Epithelial cell of esophagus (primary cell): ENCODE results near the gene OVAAL.
"Not testable (repeated sequence)": the region's sequence is repeated elsewhere in the genome, so short reads cannot be mapped to it uniquely, and the experiment has no call there.

Experiments
- DNase-seq: peaks from one replicate; pipeline ENCODE4 v3.0.0; 2010; ENCODE audit warnings: low read depth
- H3K4me3 ChIP-seq: 2 replicates; pipeline ENCODE4 v1.5.1; 2011; ENCODE audit warnings: mild to moderate bottlenecking, low read length, control low read depth
- TF ChIP-seq, protein P1 (sequence below): IDR thresholded peaks from 2 replicates; pipeline ENCODE4 v1.5.1; 2011; ENCODE audit warnings: low read depth, mild to moderate bottlenecking, low read length, control low read depth, inconsistent platforms; ENCODE audit not compliant: insufficient read depth; ENCODE audit errors: missing control alignments

The OVAAL gene

DNA sequence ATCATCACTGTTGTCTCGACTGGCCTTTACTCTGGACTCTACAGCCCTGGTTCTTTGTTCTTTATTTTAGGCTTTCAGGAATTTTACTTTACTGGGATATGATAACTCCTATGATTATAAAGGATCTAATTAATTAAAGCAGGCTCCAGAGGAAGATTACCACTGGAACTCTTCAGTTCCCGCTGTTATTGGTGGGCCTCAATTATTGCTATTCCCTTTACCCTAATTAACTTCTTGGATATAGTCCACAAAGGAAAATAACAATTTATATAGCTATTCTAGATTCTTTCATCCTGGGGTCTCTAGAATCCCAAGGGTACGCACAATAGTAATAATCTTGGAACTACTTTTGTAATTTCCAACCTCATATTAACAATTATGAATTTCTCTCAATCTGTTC, 8.5 kb upstream of the OVAAL start:
- TF ChIP-seq, protein P1, sequence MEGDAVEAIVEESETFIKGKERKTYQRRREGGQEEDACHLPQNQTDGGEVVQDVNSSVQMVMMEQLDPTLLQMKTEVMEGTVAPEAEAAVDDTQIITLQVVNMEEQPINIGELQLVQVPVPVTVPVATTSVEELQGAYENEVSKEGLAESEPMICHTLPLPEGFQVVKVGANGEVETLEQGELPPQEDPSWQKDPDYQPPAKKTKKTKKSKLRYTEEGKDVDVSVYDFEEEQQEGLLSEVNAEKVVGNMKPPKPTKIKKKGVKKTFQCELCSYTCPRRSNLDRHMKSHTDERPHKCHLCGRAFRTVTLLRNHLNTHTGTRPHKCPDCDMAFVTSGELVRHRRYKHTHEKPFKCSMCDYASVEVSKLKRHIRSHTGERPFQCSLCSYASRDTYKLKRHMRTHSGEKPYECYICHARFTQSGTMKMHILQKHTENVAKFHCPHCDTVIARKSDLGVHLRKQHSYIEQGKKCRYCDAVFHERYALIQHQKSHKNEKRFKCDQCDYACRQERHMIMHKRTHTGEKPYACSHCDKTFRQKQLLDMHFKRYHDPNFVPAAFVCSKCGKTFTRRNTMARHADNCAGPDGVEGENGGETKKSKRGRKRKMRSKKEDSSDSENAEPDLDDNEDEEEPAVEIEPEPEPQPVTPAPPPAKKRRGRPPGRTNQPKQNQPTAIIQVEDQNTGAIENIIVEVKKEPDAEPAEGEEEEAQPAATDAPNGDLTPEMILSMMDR = no peak
- no peak overlapping the region for H3K4me3 ChIP-seq
- no peak for DNase-seq

DNA sequence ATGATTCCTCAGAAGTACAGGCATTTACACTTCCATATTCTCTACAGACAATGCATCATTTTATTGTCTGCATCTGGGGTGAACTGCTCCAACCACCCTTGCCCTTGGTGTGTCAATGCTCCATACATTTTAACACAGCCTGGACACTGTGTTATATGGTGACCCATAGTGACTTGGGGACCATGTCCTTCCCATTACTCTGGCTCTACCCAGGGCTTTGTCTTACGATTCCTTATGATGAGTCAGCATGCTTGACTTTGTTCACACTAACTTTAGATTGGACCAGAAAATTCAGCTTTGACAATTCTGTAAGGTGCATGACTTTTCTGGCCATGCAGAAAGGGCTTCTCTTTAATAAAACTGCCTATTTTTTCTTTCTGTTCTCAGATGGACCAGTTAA, 6.8 kb upstream of the OVAAL start:
- no peak for DNase-seq
- H3K4me3 ChIP-seq = no peak overlapping the region
- TF ChIP-seq, protein P1 = no peak

DNA sequence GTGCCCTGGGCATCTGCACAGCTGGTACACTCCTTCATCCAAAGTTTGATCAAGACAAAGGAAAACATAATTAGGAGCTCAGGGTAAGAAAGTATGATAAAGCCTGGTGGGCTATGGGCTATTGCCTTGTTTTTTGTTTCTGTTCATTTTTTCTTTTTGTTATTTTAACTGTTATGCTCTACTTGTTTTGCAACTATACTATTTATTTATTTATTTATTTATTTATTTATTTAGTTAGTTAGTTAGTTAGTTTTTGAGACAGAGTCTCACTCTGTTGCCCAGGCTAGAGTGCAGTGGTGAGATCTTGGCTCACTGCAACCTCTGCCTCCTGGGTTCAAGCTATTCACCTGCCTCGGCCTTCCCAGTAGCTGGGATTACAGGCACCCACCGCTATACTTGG, 5.7 kb upstream of the OVAAL start:
- not testable (repeated sequence) for DNase-seq, H3K4me3 ChIP-seq

DNA sequence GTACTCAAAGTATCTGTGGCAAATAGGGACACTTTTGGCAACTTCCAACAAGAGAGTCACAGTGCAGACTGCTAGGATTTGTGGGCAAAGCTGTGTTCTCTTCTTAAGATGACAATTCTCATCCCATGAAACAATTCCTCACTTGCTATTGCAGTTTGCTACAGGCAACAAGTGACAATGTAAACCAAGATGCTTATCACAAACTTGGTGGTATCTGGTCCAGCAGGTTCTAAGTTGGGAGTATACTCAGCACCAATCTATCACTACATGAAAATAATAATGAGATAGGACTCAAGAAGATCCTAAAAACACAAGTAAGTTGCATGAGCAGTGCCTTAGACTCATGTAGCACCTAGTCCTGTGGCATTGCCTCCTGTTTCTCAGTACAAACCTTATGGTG, 3.4 kb upstream of the OVAAL start:
- TF ChIP-seq, protein P1 = no peak
- H3K4me3 ChIP-seq = no peak overlapping the region
- DNase-seq = no peak

DNA sequence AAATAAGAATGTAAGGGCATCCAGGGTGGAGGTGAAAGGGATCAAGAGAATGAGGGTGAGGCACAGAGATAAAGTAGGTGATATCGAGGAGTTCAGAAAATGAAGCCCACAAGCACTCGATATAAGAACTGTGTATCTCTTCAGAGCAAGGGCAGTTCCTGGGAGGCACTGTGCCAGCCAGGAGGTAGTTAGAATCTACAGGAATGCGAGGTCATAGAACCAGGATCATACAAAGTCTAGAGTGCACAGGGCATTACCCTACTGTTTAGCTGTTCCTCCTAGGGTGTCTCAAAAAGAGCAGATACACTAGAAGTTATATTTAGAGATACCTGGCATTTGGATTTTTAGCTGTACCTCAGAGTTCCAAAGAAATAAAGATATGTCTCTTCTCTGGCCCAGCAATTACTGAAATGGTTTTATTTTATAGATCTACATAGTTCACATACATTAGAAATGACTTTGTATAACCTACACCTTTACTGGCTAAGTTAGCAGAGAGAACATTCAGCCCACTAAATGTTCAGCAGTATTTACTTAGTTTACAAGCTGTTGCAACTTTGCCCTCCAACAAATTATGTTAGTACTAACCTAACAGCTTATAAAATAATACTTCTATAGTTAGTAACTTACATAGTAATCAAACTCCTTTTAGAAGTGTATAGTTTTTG, 1.6 kb downstream of the OVAAL start:
- no peak overlapping the region for H3K4me3 ChIP-seq
- TF ChIP-seq, protein P1 = no peak
- DNase-seq = no peak

DNA sequence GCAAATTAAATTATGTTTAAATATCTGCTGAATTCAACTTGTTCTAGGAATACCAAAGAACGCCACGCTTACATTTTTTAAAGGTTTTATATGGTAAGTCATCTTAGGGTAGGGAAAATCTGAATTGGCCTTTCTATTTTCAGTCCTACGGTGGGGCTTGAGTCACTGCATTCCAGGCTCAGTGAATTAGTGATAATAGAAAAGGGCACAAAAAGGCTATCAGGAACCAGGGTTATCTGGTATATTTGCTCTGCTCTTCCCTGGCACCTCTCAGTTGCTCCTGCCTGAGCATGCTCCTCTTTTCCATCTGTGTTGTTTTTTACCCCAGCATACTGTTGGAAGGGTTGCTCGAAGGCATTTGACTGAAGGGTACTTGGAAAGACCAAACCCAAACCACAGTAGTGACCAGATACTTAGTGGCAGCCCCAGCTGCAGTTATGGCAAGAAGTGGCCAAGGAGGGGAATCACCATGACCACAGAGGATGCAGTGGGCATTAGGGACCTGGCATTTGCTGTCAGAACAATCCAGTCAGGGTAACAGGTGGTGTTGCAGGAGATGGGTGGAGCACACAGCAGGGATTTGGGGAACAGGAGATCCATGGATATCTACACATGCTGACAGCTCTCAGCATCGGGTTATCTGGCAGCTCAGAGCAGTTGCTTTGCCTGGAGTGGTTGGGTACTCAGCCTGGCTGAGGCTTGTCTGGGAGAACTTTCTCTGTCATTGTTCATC, 2.3 kb downstream of the OVAAL start:
- TF ChIP-seq, protein P1 = no peak
- no peak for DNase-seq
- H3K4me3 ChIP-seq = no peak overlapping the region

DNA sequence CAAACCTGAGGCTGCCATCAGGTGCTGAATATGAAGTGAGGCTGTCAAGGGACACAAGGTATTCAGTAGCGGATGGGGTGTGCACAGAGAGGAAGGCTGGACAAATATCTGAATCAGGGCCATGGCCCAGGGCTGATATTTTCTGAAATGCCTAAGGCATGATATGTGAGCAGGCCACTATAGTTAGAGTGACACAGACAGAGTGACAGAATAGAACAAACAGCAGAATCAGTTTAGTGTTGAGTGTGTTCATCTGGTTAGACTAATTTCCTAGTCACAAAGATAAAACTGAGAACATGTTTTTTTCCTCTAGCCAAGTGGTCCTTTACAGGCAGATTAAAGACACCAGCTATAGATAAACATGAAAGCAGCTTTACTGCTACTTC, 3.9 kb downstream of the OVAAL start:
- TF ChIP-seq, protein P1 = no peak
- H3K4me3 ChIP-seq = no peak overlapping the region

More for the DNA sequence above, 3.9 kb downstream of the OVAAL start:
- DNase-seq = no peak
